IPS DF 4.7 (cell line): ENCODE measurements around the gene C3orf70.

ENCODE experiments used
- DNase-seq: peaks from one replicate; pipeline ENCODE4 v3.0.0-alpha.2; 2013; ENCODE audit warnings: low spot score; ENCODE audit errors: extremely low read depth

The C3orf70 gene

GRCh38 chr3:185089343-185089742 lies 63.5 kb downstream of the C3orf70 start:
- DNase-seq = no peak

DNA sequence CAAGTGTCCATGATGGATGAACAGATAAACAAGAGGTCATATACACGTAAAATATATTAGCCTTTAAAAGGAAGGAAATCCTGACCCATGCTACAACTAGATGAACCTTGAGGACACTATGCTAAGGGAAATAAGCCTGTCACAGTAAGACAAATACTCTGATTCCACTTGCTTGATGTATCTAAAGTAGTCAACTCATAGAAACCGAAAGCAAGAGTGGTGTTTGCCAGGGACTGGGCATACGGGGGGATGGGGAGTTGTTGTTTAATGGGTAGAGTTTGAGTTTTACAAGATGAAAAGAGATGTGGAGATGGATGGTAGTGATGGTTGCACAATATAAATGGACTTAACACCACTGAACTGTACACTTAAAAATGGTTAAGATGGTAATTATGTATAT lies 65.4 kb downstream of the C3orf70 start:
- DNase-seq = no peak

GRCh38 chr3:185084901-185085300 lies 68.0 kb downstream of the C3orf70 start:
- DNase-seq = no peak

- DNase-seq = no peak
These were observed 68.5 kb downstream of the C3orf70 start for GRCh38 chr3:185084402-185084801.

- no peak for DNase-seq
These were observed 70.0 kb downstream of the C3orf70 start for GRCh38 chr3:185082829-185083228.

- DNase-seq = no peak
These were observed 70.7 kb downstream of the C3orf70 start for GRCh38 chr3:185082149-185082548.

DNA sequence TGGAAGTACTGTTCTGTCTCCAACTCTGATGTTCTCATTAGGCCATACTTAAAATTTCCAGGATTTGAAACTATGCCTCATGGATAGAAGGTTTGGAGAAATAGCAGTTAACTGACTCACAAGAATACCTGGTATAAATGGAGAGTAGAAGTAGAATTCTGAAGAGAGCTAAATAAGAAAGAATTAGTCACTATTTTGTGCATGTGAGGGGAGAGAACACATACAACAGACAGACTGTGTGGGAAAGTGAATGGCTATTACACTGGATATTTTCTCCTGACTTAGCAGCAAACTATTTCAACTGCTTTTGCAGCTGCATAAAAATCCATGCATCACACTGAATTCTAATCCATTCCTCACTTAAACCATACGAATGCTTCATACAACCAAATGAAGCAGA lies 71.3 kb downstream of the C3orf70 start:
- DNase-seq = no peak

DNA sequence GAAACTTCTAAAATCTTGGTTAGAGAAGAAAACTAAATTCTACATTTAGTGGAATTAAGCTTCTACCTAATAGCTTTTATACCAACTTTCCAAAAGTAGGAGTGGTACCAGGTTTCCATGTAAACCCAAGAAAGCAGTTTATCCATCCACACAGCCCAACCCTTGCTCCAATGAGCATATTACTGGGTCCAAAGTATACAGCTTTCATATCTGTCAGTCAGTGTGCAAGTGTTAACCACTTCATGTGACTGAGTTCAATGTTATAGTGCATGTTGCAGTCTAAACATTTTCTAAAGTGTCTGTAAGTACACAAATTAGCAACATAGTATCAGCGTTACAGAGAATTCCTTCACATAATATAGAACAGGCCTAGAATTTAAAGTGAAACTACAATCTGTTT lies 73.2 kb downstream of the C3orf70 start:
- no peak for DNase-seq

DNA sequence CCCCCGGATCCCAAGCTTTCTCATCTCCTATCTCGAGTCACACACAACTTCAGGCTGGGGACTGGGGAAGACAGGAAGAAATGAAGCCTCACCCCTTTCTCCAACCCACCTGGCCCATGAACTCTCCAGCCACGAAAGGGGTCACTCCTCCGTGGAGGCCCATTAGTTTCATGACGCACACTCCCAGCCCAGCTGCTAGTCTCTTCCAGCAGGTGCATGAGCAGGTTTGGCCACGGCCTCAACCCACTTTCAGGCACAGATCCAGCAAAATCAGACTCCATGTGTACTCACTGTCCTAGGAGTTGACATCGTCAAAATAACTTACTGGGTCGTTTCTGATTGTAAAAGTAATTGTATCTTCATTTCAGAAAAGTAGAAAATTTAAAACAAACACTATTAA lies 76.6 kb downstream of the C3orf70 start:
- no peak for DNase-seq

GRCh38 chr3:185075547-185075946 lies 77.3 kb downstream of the C3orf70 start:
- DNase-seq = no peak

DNA sequence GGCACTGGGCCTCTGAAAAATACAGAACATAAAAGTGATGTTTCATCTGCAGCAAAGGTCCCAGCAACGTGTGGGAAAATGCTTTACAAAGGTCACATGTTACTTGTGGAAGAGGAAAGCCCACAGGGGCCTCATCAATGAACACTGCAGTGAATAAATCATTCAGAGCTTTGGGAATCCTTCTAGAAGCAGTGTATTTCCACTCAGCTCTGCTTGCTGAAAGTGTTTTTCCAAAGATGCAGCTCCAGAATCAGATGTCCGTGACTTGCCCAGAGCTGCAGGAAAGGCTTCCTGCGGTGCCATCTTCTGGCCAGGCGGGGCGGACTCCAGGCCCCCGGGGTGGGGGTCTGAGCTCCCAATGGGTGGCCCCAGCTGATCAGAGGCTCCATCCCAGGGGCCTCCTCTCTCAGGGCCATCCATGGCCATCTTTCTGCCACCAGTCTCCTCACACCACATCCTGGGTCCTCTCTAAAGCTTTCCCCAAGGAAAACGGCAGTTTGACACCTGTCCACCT lies 81.5 kb downstream of the C3orf70 start:
- DNase-seq = no peak

DNA sequence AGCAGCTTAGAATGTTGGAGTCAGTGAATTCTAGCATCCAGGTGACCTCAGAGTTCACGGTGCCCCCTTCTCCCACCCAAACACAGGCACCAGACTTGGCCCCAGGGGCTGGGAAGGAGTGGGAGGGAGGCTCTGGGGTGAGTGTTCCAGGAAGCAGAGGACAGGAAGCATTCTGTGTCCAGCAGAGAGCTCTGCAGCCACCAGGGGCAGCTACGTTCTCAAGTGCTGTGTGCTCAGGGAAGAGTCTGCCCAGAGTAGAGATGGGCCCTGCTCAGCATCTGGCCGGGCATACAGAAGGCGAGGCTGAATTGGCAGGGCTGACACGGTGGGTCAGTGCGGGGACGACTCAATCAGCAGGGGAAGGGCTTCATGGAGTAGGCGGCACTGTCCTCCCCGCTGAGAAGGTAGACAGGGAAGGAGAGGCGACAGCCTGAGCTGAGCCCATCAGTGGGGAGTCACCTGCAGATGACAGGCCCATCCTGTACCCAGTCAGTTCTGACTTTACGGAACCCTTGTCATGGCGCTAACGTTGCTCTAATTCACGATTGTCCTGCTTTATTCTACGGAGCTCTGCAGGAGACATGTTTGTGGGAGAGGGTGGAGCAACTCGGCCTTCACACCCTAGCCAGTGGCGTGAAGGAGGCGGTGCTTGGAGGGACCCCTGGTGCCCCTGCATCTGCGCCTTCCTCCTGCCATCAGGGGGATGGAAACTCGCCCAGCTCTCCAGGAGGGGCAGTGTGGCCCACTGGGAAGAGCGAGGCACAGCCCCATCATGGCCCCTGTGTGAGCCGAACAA lies 82.2 kb downstream of the C3orf70 start:
- DNase-seq = no peak

DNA sequence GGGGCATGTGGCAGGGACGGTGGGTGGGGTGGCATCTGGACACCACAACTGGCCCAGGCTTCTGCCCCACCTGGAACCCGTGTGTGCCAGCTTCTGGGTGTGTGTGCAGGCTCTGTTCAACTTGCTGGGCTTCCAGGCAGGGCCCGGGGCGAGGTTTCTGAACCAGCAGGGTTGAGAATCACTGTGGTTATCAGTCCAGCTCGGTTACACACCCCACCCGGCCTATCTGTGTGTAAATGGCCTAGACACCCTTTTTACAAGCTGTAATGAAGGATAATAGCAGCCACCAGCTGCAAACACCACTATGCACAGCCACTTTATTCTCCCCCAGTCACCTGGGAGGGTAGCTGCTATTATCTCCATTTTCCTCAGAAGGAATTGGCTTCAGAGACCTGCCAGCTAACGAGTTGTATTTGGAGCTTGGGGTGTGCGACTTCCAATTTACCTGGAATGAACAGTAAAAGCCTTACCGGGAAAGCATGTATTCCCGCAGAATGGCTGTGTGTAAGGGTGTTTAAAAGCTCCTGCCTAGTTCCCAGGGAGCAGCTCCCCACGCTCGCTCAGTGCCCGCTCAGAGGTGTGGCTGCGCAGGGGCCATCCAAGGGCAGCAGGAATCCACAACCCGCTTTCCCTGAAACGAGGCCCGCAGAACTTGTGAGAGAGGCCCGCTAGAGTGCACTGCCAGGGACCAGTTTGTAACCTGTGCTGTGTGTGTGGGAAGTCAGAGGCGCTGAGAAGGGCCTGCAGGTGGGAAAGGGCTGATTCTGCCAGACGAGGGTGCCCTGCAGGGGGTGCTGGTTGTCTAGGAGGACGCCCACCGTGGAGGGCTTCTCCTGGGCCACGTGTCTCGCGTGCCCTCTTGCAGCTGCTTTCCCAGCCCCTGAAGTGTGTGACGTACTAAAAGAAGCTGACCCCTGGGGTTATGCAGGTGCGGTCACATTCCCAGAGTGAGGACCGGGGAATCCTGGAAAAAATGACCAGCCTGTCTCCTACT lies 83.5 kb downstream of the C3orf70 start:
- peak; percentile 41 for DNase-seq

DNA sequence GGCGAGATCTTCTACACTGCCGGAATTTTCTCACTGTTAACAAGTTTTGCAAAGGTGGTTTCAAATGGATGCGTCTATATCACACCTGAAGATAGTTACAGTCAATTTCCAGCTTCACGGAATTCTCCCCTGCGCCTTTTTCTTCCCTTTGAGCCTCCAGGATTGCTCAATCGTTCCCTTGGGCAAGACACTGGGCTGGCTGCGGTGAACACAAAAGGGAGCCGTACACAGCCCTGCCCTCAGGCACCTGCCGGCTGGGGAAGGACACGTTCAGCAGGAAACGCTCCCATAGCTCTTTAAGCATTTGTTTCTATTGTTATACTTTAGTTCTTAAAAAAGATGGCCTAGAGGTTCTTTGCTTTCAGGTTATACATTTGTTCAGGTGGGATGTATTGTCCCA lies 85.7 kb downstream of the C3orf70 start:
- no peak for DNase-seq

DNA sequence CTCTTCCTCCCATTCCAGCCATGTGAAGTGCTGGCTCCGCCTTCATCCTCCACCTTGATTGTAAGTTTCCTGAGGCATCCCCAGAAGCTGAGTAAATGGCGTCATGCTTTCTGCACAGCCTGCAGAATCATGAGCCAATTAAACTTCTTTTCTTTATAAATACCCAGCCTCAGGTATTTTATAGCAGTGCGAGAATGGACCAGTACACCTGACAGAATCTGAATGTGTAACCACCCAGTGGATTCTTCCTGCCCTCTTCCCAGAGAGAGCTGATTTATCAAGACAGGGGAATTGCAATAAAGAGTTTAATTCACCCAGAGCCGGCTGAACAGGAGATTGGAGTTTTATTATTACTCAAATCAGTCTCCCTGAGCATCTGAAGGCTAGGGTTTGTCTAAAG lies 86.6 kb downstream of the C3orf70 start:
- DNase-seq = no peak

- no peak for DNase-seq
These were observed 87.8 kb downstream of the C3orf70 start for GRCh38 chr3:185065059-185065458.

- DNase-seq = no peak
These were observed 89.4 kb downstream of the C3orf70 start for GRCh38 chr3:185063431-185063830.

DNA sequence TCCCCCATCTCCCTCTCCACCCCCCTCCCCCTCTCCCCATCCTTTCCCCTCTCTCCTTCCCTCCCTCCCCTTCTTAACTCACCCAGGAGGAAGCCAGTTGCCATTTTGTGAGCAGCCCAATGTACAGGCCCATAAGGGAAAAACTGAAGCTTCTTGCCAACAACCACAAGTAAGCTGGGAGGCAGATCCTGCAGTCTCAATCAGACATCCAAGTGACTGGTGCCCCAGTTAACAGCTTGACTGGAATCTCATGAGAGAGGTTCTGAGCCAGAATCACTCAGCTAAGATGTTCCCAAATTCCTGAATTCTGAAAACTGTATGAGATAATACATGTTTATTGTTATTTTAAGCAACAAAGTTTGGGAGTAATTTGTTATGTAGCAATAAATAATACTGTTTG lies 90.7 kb downstream of the C3orf70 start:
- no peak for DNase-seq

DNA sequence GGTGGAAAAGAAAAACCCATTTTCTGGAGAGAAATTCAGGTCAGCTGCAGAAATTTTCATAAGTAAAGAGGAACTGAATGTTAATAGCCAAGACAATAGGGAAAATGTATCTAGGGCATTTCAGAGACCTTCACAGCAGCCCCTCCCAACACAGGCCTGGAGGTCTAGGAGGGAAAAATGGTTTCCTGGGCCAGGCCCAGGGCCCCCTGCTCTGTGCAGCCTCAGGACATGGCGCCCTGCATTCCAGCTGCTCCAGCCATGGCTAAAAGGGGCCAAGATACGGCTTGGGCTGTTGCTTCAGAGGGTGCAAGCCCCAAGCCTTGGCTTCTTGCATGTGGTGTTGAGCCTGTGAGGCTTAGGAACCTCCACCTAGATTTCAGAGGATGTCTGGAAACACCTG lies 92.2 kb downstream of the C3orf70 start:
- DNase-seq = no peak

DNA sequence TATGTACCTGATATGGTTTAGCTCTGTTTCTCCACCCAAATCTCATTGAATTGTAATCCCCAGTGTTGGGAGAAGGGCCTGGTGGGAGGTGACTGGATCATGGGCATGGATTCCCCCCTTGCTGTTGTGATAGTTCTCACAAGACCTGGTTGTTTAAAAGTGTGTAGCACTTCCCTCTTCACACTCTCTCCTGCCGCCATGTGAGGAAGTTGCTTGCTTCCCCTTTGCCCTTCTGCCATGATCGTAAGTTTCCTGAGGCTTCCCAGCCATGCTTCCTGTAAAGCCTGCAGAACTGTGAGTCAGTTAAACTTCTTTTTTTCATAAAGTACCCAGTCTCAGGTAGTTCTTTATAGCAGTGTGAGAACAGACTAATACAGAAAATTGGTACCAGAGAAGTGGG lies 93.1 kb downstream of the C3orf70 start:
- DNase-seq = no peak

- no peak for DNase-seq
These were observed 94.1 kb downstream of the C3orf70 start for GRCh38 chr3:185058796-185059195.

DNA sequence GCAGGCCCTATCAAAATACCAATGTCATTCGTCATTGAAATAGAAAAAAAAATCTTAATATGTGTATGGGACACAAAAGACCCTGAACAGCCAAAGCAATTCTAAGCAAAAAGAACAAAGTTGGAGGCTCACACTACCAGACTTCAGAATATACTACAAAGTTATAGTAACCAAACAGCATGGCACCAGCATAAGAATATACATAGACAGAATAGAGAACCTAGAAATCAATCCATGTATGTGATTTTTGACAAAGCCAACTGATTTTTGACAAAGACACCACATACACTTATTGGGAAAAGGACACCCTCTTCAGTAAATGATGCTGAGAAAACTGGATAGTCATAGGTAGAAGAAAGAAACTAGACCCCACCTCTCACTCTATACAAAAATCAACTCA lies 95.0 kb downstream of the C3orf70 start:
- DNase-seq = no peak
